WI38 (cell line): Measurements from ENCODE around the gene NFIC.
A peak's percentile ranks its signal among the peaks of the same experiment; 100 is the strongest.

Experiments used
- H3K4me3 ChIP-seq: 2 replicates; pipeline ENCODE4 v1.5.1; 2011; ENCODE audit warnings: low read depth, mild to moderate bottlenecking, control low read depth, low read length
- TF ChIP-seq, protein P1 (sequence below): IDR thresholded peaks from 2 replicates; pipeline ENCODE4 v1.5.1; 2012; ENCODE audit warnings: low read depth, mild to moderate bottlenecking, control low read depth, low read length

The NFIC gene

DNA sequence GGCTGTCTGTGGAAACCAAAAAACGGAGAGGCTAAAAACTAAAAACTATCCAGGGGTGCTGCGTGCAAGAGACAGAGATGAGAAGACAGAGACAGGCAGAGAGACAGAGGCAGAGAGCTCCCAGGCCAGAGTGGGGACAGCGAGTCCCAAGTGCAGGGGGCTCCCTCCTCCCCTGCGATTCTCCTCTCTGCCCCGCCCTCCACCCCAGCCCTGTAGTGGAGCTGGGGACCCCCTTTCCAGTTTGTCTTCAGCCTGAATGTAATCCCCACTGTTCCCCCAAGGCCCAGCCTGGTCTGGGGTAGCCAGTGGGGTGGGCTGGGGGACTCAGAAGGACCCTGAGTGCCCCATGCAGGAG, 2.0 kb downstream of the NFIC start:
- H3K4me3 ChIP-seq = peak overlapping the region; percentile 87
- TF ChIP-seq, protein P1, sequence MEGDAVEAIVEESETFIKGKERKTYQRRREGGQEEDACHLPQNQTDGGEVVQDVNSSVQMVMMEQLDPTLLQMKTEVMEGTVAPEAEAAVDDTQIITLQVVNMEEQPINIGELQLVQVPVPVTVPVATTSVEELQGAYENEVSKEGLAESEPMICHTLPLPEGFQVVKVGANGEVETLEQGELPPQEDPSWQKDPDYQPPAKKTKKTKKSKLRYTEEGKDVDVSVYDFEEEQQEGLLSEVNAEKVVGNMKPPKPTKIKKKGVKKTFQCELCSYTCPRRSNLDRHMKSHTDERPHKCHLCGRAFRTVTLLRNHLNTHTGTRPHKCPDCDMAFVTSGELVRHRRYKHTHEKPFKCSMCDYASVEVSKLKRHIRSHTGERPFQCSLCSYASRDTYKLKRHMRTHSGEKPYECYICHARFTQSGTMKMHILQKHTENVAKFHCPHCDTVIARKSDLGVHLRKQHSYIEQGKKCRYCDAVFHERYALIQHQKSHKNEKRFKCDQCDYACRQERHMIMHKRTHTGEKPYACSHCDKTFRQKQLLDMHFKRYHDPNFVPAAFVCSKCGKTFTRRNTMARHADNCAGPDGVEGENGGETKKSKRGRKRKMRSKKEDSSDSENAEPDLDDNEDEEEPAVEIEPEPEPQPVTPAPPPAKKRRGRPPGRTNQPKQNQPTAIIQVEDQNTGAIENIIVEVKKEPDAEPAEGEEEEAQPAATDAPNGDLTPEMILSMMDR = no peak

DNA sequence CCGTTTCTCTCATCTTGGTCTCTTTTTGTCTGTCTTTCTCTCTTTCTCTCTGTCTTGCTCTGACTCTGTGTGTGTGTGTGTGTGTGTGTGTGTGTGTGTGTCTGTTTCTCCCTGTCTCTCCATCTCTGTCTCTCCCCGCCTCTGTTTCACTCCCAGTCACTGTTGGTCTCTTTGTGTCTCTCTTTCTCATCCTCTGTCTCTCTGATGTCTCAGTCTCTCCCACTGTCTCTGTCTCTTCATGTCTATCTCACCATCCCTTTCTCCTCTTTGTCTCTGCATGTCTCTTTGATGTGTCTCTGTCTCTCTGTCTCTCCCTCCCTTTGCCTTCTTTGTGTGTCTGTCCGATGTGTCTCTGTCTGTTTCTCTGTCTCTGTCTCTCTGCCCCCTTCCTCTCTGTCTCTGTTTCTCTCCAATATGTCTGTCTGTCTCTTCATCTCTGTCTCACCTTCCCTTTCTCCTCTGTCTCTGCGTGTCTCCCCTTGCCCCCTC, 2.5 kb downstream of the NFIC start:
- TF ChIP-seq, protein P1 = no peak
- H3K4me3 ChIP-seq = peak overlapping the region; percentile 87

DNA sequence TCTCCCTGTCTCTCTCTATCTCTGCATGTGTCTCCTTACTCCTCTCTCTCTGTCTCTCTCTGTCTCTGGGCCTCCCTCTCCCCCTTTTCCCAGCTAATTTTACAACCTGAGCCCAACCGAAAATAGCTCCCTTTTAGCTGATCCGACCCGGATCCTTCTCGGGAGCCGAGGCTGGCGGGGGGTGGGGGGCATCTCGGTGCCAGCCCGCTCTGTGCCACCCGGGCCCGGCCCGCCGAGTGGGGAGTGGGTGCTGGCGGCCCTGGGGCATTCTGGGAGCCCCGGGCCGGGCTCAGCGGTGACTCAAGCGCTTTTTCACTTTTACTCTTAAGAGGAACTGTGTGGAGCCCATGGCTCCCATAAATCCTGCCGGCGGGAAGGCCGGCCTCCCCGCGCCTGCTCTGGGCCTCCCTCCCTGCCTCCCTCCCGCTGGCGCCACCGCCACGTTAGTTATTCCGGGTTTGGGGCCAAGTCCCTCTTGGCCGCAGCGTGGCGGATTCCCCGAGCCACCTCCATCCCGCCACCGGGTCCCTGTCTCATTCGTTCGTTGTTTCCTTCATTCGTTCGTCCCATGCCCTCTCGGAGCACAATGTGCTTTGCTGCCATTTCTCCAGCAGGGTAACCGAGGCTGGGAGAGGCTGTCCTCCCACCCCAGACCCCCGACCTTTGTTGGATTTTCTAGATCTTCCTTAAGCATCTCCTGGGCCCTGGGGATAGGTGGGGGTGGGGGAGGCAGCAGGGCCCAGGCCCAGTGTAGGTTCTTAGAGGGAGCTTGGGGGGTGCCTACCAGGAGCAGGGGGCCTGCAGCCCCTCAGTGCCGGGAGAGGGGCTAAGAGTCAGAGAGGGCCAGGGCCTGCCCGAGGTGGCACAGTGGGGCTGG, 3.2 kb downstream of the NFIC start:
- peak overlapping the region; percentile 87 for H3K4me3 ChIP-seq
- TF ChIP-seq, protein P1 = 0 out of 2 replicates have a peak, but pooled peaks have one; percentile 11

DNA sequence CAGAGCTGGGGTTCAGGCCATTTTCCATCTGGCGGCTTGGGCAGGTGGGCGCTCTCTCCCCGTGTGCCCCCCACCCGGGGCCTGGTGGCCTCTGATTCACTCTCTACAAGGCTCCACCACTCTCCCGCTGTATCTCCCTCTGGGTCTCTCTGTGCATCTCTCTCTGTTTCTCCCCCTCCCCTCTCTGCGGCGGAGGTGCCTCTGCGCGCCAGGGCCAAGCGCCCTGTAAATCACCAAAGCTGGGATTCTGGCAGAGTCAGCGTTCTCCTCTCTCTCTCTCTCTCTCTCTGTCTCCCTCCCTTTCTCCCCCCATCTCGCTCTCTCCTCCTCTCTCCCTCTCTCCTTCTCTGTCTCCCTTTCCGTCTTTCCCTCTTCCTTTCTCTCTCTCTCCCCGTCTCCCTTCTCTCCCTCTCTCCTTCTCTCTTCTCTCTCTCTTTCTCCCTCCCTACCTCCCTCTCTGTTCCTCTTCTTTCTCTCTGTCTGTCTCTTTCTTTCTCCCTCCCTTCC, 3.9 kb downstream of the NFIC start:
- peak overlapping the region; percentile 87 for H3K4me3 ChIP-seq
- TF ChIP-seq, protein P1 = no peak

DNA sequence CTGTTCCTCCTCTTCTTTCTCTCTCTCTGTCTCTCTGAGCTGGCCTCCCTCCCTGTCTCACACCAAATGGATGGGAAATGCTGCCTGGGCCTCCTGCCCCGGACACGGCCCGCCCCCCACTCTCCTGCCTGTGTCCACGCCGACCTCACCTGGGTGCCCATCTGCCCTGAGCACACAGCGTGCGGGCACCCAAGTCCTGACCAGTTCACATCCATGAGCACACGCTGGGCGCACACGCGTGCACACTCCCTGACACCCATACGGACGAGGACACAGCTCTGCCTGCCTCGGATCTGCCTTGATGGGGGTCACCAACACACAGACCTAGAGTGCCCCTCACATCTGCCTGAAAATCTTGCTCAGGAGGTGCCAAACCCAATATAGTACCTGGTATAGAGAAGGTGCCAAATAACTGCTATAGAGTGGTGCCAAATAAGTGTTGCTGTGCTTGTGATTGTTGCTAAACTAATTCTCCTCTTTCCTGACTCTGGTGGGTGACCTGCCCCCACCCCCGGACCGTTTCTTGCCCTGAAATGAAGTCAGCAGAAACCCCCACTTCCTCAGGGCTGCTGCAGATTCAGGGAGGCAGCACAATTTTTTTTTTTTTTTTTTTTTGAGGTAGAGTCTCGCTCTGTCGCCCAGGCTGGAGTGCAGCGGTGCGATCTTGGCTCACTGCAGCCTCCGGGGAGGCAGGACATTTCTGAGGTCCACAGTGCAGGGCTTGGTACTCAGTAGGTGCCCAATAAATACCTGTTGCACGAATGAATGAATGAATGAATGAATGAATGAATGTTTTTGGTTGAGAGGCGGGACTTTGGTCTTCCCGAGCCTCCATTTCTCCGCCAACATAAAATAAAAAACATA, 4.6 kb downstream of the NFIC start:
- TF ChIP-seq, protein P1 = no peak
- no peak overlapping the region for H3K4me3 ChIP-seq

DNA sequence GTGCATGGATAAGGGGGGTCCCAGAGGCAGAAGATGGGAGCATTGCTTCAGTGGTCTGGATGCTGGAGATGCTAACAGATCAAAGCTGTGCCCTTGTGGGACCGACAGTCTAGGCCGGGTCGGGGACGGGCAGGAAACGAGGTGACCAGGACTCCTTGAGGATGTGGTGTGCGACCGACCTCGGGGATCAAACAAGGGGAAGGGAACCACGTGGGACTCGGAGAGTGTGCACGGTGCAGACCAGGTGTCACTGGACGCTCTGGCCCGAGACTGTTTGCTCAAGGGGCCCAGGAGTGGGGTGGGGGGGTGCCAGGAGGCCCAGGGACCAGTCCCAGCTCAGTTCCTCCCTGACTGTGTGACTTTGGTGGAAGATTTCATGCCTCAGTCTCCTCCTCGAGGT, 6.0 kb downstream of the NFIC start:
- H3K4me3 ChIP-seq = no peak overlapping the region
- TF ChIP-seq, protein P1 = no peak
